ENCODE results near the gene P2RY4. TPM values are rescaled to one million over a fixed set of nuclear protein-coding genes. Genes with fewer than 3 reads are reported as not detected.

Gene P2RY4
- total and polyA plus RNA-seq, 2 of the 8 experiments (the other 6 are each of a cell fraction or from before 2014, with no cell fraction given) = 0.38 TPM; not detected in 1

DNA sequence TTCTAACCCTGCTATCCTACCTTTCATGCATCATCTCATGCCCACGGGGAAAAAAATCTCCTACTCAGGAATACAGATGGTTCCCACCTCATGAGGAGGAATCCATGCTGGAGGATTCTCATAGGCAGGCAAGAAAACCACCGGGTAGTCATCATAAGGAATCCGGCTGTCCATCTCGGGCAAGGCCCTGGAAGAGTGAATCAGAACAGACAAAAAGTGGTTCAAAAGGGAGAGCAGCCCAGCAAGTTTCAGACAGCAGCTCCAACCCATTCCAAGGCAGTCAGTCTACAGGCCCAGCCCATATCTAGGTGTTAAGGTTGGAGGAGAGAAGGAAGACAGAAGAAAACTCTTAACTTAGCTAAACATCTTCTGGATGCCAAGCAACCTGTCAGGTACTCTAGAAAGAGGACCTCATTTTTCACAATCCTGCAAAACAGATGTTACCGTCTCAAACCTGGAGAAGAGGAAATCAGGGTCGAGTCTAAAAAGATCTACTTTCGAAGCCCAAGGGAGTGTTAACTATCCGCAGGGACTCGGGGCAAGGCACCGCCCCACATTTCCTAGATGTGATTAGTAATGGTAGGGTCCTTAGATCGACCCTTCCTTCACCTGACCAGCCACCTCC is 29.3 kb upstream of the P2RY4 start:
- no peak overlapping the region for H3K4ac ChIP-seq (replicated peaks; ENCODE audit: insufficient read length, low read depth, low read length)
- H2BK5ac ChIP-seq (ENCODE audit: low read depth, low read length) = no peak overlapping the region; the same call in 1 of the 2 replicates
- no peaks in the 10 kb centered on the region; a peak in 2 of 7 replicates for H3K4me1 ChIP-seq (replicated peaks in 1 of 4; ENCODE audit: control insufficient read depth in 3 of 4, insufficient read depth in 4 of 4, low read length in 3 of 4)
- no peak overlapping the region for H2BK15ac ChIP-seq (ENCODE audit: low read length)
- no peak overlapping the region for H4K5ac ChIP-seq (ENCODE audit: insufficient read length, low read depth, low read length)
- H3K23me2 ChIP-seq (ENCODE audit: low read depth, low read length) = no peaks in the 10 kb centered on the region; the same call in 1 of the 2 replicates
- no peaks in the 10 kb centered on the region; the same call in 1 of the 2 replicates for H3K79me1 ChIP-seq (ENCODE audit: low read depth, low read length)
- POLR2A ChIA-PET (ENCODE audit: partially characterized antibody) = interaction anchor here (0.8 kb wide), 2 partner anchors 25 to 27 kb away, joined by 3 to 4 read pairs; no protein-coding TSS in a partner anchor
- DNase-seq (ENCODE audit: low read depth in 1 of 2, low spot score in 2 of 2) (no peak), FAIRE-seq (no peak)
- H2BK120ac ChIP-seq (replicated peaks; ENCODE audit: low read depth, low read length) = no peak overlapping the region
- H3K9me3 ChIP-seq (ENCODE audit: insufficient read depth in 2 of 2, low read depth in 1 of 2, low read length in 1 of 2) = no peaks in the 10 kb centered on the region
- no peaks in the 10 kb centered on the region for H3K27me3 ChIP-seq (replicated peaks in 1 of 4; ENCODE audit: control insufficient read depth in 3 of 4, extremely low read depth in 1 of 4, insufficient read depth in 3 of 4, low read length in 3 of 4)
- no peak overlapping the region for H3K56ac ChIP-seq (replicated peaks; ENCODE audit: insufficient read length, low read depth, low read length)
- TF ChIP-seq RAD21 (IDR thresholded peaks at IDR 0.05 in 1 of 2, conservative IDR thresholded peaks at IDR 0.05 in 1 of 2; ENCODE audit: low read depth in 2 of 2, low read length in 2 of 2) (no peak), JUND (IDR thresholded peaks at IDR 0.05; ENCODE audit: low read length) (no peak), GABPA (IDR thresholded peaks at IDR 0.05; ENCODE audit: borderline replicate concordance, insufficient read depth, low read length) (no peak), BCL11A (IDR thresholded peaks at IDR 0.05; ENCODE audit: low read depth in 2 of 2, low read length in 2 of 2) (no peak), BACH1 (IDR thresholded peaks at IDR 0.05; ENCODE audit: low read length) (no peak), ZNF274 (IDR thresholded peaks at IDR 0.05; ENCODE audit: borderline replicate concordance, extremely low read depth, low read length) (no peak), POLR2A (IDR thresholded peaks at IDR 0.05; ENCODE audit: control extremely low read depth in 1 of 2, low read depth in 2 of 2, low read length in 2 of 2) (no peak), SIX5 (IDR thresholded peaks at IDR 0.05; ENCODE audit: low read depth, low read length) (no peak), MAFK (IDR thresholded peaks at IDR 0.05; ENCODE audit: low read depth, low read length) (no peak), RXRA (IDR thresholded peaks at IDR 0.05; ENCODE audit: insufficient read depth, low read depth, low read length) (no peak), PHF8 (conservative IDR thresholded peaks at IDR 0.05; ENCODE audit: low read depth, low read length) (no peak), SUZ12 (IDR thresholded peaks at IDR 0.05; ENCODE audit: low read length) (no peak)
- peaks cover 0 to 8% (median 4%) of the 10 kb centered on the region in 4 experiments; a peak in 4 of 8 replicates for H3K36me3 ChIP-seq (ENCODE audit: control insufficient read depth in 2 of 4, insufficient read depth in 4 of 4, low read length in 3 of 4)
- no peak overlapping the region for H2BK12ac ChIP-seq (ENCODE audit: low read depth, low read length)
- no peak overlapping the region for H4K8ac ChIP-seq (ENCODE audit: extremely low read depth, insufficient read depth, low read length)
- CTCF ChIA-PET (ENCODE audit: partially characterized antibody) = interaction anchor here (0.6 kb wide), 1 partner anchor 670 kb away, joined by 3 read pairs; no protein-coding TSS in a partner anchor
- no peak overlapping the region for H2AK5ac ChIP-seq (ENCODE audit: low read depth, low read length)
- H3K9ac ChIP-seq (replicated peaks in 1 of 4; ENCODE audit: extremely low read depth in 1 of 4, low read depth in 3 of 4, low read length in 3 of 4) = peak overlapping the region in 3 of 4 experiments; percentile 45 to 67 (median 62); a peak in 4 of 7 replicates
- H3K14ac ChIP-seq (ENCODE audit: insufficient read length) = no peak overlapping the region
- peaks cover 0 to 18% of the 10 kb centered on the region in 2 experiments; a peak in 2 of 4 replicates for H3K79me2 ChIP-seq (ENCODE audit: control insufficient read depth in 1 of 2, insufficient read depth in 2 of 2, low read length in 2 of 2)
- no peak overlapping the region for H2BK20ac ChIP-seq (ENCODE audit: low read length)
- peak overlapping the region; percentile 69 to 72 for H3K4me2 ChIP-seq (ENCODE audit: insufficient read depth in 1 of 2, low read depth in 2 of 2, low read length in 2 of 2)
- 31% methylated on average over 11 of the region's 11 CpGs; no CpG with 5 or more reads in 1 of the 2 experiments for WGBS, 2 experiments (ENCODE audit: extremely low coverage in 1 of 2, insufficient coverage in 1 of 2, insufficient read length in 1 of 2, insufficient replicate concordance in 2 of 2, low coverage in 1 of 2, low lambda C conversion rate in 2 of 2, missing lambda C conversion rate in 1 of 2)
- peak overlapping the region; percentile 60; the same call in 1 of the 2 replicates for H3K18ac ChIP-seq (ENCODE audit: extremely low read depth, low read length)
- no peak overlapping the region for H3K23ac ChIP-seq (ENCODE audit: insufficient read length)
- no peak overlapping the region for H4K91ac ChIP-seq (replicated peaks; ENCODE audit: insufficient read length, low read length)
- H2AFZ ChIP-seq (ENCODE audit: low read length) = peak overlapping the region; percentile 88; the same call in 1 of the 2 replicates
- H3K4me3 ChIP-seq (ENCODE audit: extremely low read depth in 1 of 4, insufficient read depth in 2 of 4, low read depth in 3 of 4, low read length in 4 of 4) = peak overlapping the region; percentile 71 to 91 (median 82)
- H4K20me1 ChIP-seq (replicated peaks in 1 of 2; ENCODE audit: control insufficient read depth in 1 of 2, insufficient read depth in 2 of 2, low read length in 2 of 2) = no peaks in the 10 kb centered on the region
- no peak overlapping the region for H3K27ac ChIP-seq (ENCODE audit: low read depth, low read length)
